Neural crest cell (in vitro differentiated cells): ENCODE data around the gene NBEAL2. TPM values are rescaled to one million over a fixed set of nuclear protein-coding genes. Genes with fewer than 3 reads are reported as not detected.

ENCODE experiments used
- DNase-seq: peaks from one replicate; pipeline ENCODE4 v3.0.0; 2021; ENCODE audit warnings: low read depth, mixed read lengths, low spot score
- H3K27ac Mint-ChIP-seq: one replicate; pipeline ENCODE4 v1.8.0; 2021; ENCODE audit warnings: mild to moderate bottlenecking, mixed read lengths; ENCODE audit not compliant: unreplicated experiment
- H3K27me3 Mint-ChIP-seq: 2 replicates; pipeline ENCODE4 v1.8.0; 2021; ENCODE audit warnings: low read depth, mild to moderate bottlenecking, mixed read lengths
- H3K36me3 Mint-ChIP-seq: 2 replicates; pipeline ENCODE4 v1.8.0; 2021; ENCODE audit warnings: low read depth, mild to moderate bottlenecking, mixed read lengths
- H3K4me1 Mint-ChIP-seq: 2 replicates; pipeline ENCODE4 v1.8.0; 2021; ENCODE audit warnings: mixed read lengths
- H3K4me3 Mint-ChIP-seq: one replicate; pipeline ENCODE4 v1.8.0; 2021; ENCODE audit warnings: mild to moderate bottlenecking, mixed read lengths
- H3K9me3 Mint-ChIP-seq: 2 replicates; pipeline ENCODE4 v1.8.0; 2021; ENCODE audit warnings: mixed read lengths
- CTCF ChIP-seq: fragments of 200-600 bp; sonication (generic); conservative IDR thresholded peaks from 2 replicates; pipeline ENCODE4 v1.5.0; 2021; ENCODE audit warnings: antibody characterized with exemption, mild to moderate bottlenecking
- total RNA-seq: library from RNA; stranded (reverse); gene quantifications from 2 replicates; pipeline ENCODE4 v1.2.1, GENCODE V29; 2021

NBEAL2 gene
- total RNA-seq, 1 donor from 2014 or later: 25.2 TPM

DNA sequence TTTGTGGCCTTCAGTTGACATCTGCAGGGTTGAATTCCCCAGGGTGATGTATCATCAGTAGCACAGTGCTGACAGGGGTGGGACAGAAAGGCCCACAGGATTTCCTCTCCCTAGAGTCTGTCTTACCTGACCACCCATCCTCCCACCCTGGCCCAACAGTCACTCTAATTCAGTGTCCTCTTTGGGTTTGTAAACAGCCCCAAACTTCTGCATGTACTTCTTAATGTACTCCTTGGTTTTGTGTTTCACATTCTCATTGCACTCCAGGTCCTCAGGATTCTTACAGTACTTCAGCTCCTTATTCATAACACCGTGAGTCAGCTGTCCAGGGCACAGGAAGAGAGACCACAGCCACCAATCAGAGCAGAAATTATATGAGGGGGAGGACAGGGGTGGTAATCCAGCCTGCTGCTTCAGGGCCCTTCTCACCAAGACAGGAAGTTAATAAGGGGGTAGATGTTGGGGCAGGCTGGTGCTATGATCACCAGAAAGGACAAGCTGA lies 37.5 kb downstream of the NBEAL2 start:
- peaks cover 2% of the 10 kb centered on the region for H3K36me3 Mint-ChIP-seq
- H3K27me3 Mint-ChIP-seq: no peaks in the 10 kb centered on the region
- no peak for DNase-seq
- H3K4me3 Mint-ChIP-seq: no peak overlapping the region
- no peaks in the 10 kb centered on the region for H3K4me1 Mint-ChIP-seq
- TF ChIP-seq CTCF: no peak
- H3K9me3 Mint-ChIP-seq: no peaks in the 10 kb centered on the region
- H3K27ac Mint-ChIP-seq: no peak overlapping the region

DNA sequence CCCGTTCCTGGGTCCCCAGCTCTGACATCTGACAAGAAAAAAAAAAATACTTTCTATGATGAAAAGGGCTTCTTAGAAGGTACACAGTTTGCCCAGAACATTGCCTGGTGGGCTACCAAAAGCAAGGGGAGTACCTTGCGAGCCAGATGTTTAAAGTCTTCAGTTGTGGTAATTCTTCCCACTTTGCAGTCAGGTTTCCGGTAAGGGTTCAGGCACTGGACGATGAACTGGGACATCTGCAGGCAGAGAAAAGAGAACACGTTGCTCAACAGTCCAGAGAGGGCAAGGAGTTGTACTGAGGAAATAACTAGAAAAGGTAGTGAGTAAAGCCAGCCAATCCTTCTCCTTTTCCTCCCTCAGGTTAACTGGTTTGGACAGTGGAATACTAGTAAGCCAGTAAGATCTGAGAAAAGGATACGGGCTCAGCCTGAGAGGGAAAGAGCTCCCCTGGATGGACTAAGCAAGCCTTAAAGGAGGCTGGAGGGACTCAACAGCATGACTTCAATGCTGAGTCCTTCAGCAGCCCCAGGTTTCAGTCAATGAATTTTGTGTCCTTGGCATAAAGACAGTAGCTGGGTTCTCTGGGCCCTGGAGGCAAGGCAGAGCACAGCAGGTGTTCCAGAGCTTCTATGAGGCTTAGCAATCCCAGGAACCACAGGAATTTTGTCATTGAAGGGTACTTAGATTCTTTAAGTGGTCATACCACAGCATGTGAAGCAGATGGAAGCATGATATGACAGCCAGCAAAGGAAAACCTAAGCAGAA lies 38.2 kb downstream of the NBEAL2 start:
- Mint-ChIP-seq H3K9me3 (no peaks in the 10 kb centered on the region), H3K4me1 (no peaks in the 10 kb centered on the region), H3K27me3 (no peaks in the 10 kb centered on the region), H3K4me3 (no peak overlapping the region), H3K27ac (no peak overlapping the region), H3K36me3 (peaks cover 2% of the 10 kb centered on the region)
- DNase-seq: no peak
- TF ChIP-seq CTCF: no peak

GRCh38 chr3:47018269-47018611 lies 38.8 kb downstream of the NBEAL2 start:
- TF ChIP-seq CTCF: no peak
- Mint-ChIP-seq H3K27ac (no peak overlapping the region), H3K9me3 (no peaks in the 10 kb centered on the region)

GRCh38 chr3:47019201-47019600 lies 39.7 kb downstream of the NBEAL2 start:
- H3K27me3 Mint-ChIP-seq: no peaks in the 10 kb centered on the region
- no peaks in the 10 kb centered on the region for H3K9me3 Mint-ChIP-seq
- peaks cover 2% of the 10 kb centered on the region for H3K36me3 Mint-ChIP-seq
- DNase-seq: no peak
- no peak for TF ChIP-seq CTCF
- H3K4me3 Mint-ChIP-seq: no peak overlapping the region
- H3K4me1 Mint-ChIP-seq: no peaks in the 10 kb centered on the region
- no peak overlapping the region for H3K27ac Mint-ChIP-seq

More at GRCh38 chr3:47018269-47018611, 38.8 kb downstream of the NBEAL2 start:
- Mint-ChIP-seq H3K36me3 (peaks cover 2% of the 10 kb centered on the region), H3K27me3 (no peaks in the 10 kb centered on the region), H3K4me3 (no peak overlapping the region), H3K4me1 (no peaks in the 10 kb centered on the region)
- no peak for DNase-seq

- Mint-ChIP-seq H3K27ac (no peak overlapping the region), H3K36me3 (no peaks in the 10 kb centered on the region), H3K4me1 (no peaks in the 10 kb centered on the region), H3K27me3 (no peaks in the 10 kb centered on the region), H3K9me3 (no peaks in the 10 kb centered on the region), H3K4me3 (no peak overlapping the region)
- no peak for TF ChIP-seq CTCF
- DNase-seq: no peak
Observed at GRCh38 chr3:47020311-47020710, 40.8 kb downstream of the NBEAL2 start.
